Measurements from ENCODE around the gene KIAA1217. TPM values are rescaled to one million over a fixed set of nuclear protein-coding genes. Genes with fewer than 3 reads are reported as not detected.

Gene KIAA1217
- total RNA-seq, 1 experiment from 2014 or later = 7.8 TPM

DNA sequence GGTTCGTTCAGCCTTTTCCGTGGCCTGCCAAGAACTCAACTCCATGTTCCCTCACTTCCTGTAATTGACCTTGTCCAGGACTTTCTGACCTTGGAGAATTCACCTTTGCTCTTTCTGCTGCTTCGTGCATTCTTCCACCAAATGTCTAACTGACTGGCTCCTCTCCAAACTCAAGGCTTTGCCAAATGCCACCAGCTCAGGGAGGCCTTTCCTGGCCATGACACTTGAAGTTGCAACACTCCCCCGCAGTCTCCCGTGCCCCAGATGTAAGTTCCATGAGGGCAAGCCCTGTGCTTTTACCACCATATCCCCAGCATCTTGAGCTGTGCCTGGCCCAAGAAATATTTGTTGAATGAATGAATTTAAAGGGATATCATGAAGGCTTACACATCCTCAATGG is 276.4 kb downstream of the KIAA1217 start:
- Histone ChIP-seq H3K4me3 (replicated peaks in 1 of 2; ENCODE audit: low read depth in 1 of 2, low read length in 2 of 2) (no peak overlapping the region), H4K20me1 (ENCODE audit: insufficient read depth) (no peaks in the 10 kb centered on the region), H3K27me3 (ENCODE audit: insufficient read depth, low read length) (no peaks in the 10 kb centered on the region), H3K9me2 (ENCODE audit: insufficient read depth) (no peaks in the 10 kb centered on the region), H3K4me1 (ENCODE audit: control insufficient read depth in 1 of 2, insufficient read depth in 2 of 2, low read length in 2 of 2) (peaks cover 13 to 20% of the 10 kb centered on the region in 2 experiments), H3K36me3 (ENCODE audit: control insufficient read depth in 1 of 2, insufficient read depth in 2 of 2, low read length in 2 of 2) (no peaks in the 10 kb centered on the region), H3K4me2 (ENCODE audit: low read length) (no peak overlapping the region), H2AFZ (ENCODE audit: low read depth, low read length, poor library complexity, severe bottlenecking) (no peak overlapping the region), H3K9me3 (ENCODE audit: control insufficient read depth in 1 of 2, insufficient read depth in 1 of 2, low read depth in 1 of 2, low read length in 2 of 2) (no peaks in the 10 kb centered on the region), H3K9ac (ENCODE audit: low read length) (no peak overlapping the region), H3K79me2 (ENCODE audit: insufficient read depth, low read length) (no peaks in the 10 kb centered on the region), H3K27ac (ENCODE audit: low read depth, low read length) (no peak overlapping the region)
- ChIA-PET RAD21 (ENCODE audit: low non-redundant PET in 1 of 2, low total read pairs in 2 of 2, uncharacterized antibody in 2 of 2, unreplicated experiment in 2 of 2) (no interaction called here), POLR2A (no interaction called here), CTCF (no interaction called here)
- ATAC-seq = no peak
- no peak for DNase-seq (ENCODE audit: low read depth, low spot score)
- no TSS peak for BruUV-seq (replicated peaks)
- TF ChIP-seq ZFX (IDR thresholded peaks at IDR 0.05) (no peak), SRF (IDR thresholded peaks at IDR 0.05; ENCODE audit: low read depth) (no peak), SIN3A (IDR thresholded peaks at IDR 0.05; ENCODE audit: low read depth) (no peak)
- intact Hi-C loops (cut with micrococcal nuclease) = no loop called here

- CTCF ChIA-PET = no interaction called here
- no peak overlapping the region for H3K4me3 ChIP-seq (replicated peaks in 1 of 2; ENCODE audit: low read depth in 1 of 2, low read length in 2 of 2)
- no peaks in the 10 kb centered on the region for H3K9me2 ChIP-seq (ENCODE audit: insufficient read depth)
- no peak overlapping the region for H3K9ac ChIP-seq (ENCODE audit: low read length)
- no peaks in the 10 kb centered on the region for H3K27me3 ChIP-seq (ENCODE audit: insufficient read depth, low read length)
- no peaks in the 10 kb centered on the region for H3K9me3 ChIP-seq (ENCODE audit: control insufficient read depth in 1 of 2, insufficient read depth in 1 of 2, low read depth in 1 of 2, low read length in 2 of 2)
- H3K27ac ChIP-seq (ENCODE audit: low read depth, low read length) = no peak overlapping the region
- no peaks in the 10 kb centered on the region for H3K36me3 ChIP-seq (ENCODE audit: control insufficient read depth in 1 of 2, insufficient read depth in 2 of 2, low read length in 2 of 2)
- no peaks in the 10 kb centered on the region for H4K20me1 ChIP-seq (ENCODE audit: insufficient read depth)
- RAD21 ChIA-PET (ENCODE audit: low non-redundant PET in 1 of 2, low total read pairs in 2 of 2, uncharacterized antibody in 2 of 2, unreplicated experiment in 2 of 2) = no interaction called here
- DNase-seq (ENCODE audit: low read depth, low spot score) (no peak), ATAC-seq (no peak)
- TF ChIP-seq SP1 (IDR thresholded peaks at IDR 0.05; ENCODE audit: low read depth) (no peak), JUND (IDR thresholded peaks at IDR 0.05) (no peak), ZNF274 (IDR thresholded peaks at IDR 0.05; ENCODE audit: low read depth, low read length) (no peak), EZH2phosphoT487 (IDR thresholded peaks at IDR 0.05; ENCODE audit: borderline replicate concordance) (no peak), MAX (IDR thresholded peaks at IDR 0.05) (no peak), EZH2 (IDR thresholded peaks at IDR 0.05) (no peak), POLR2A (IDR thresholded peaks at IDR 0.05; ENCODE audit: borderline replicate concordance, extremely low read depth, insufficient read depth, insufficient read length) (no peak), SIN3A (IDR thresholded peaks at IDR 0.05; ENCODE audit: low read depth) (no peak), CEBPB (IDR thresholded peaks at IDR 0.05; ENCODE audit: low read depth) (no peak), SRF (IDR thresholded peaks at IDR 0.05; ENCODE audit: low read depth) (no peak), RAD21 (IDR thresholded peaks at IDR 0.05; ENCODE audit: low read depth) (no peak), CBX3 (IDR thresholded peaks at IDR 0.05; ENCODE audit: low read depth) (no peak)
- TF ChIP-seq, protein P1, sequence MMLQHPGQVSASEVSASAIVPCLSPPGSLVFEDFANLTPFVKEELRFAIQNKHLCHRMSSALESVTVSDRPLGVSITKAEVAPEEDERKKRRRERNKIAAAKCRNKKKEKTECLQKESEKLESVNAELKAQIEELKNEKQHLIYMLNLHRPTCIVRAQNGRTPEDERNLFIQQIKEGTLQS (IDR thresholded peaks at IDR 0.05) = no peak
- H2AFZ ChIP-seq (ENCODE audit: low read depth, low read length, poor library complexity, severe bottlenecking) = no peak overlapping the region
- POLR2A ChIA-PET = no interaction called here
- H3K4me2 ChIP-seq (ENCODE audit: low read length) = no peak overlapping the region
- no peaks in the 10 kb centered on the region for H3K79me2 ChIP-seq (ENCODE audit: insufficient read depth, low read length)
- intact Hi-C loops (cut with micrococcal nuclease) = no loop called here
- H3K4me1 ChIP-seq (ENCODE audit: control insufficient read depth in 1 of 2, insufficient read depth in 2 of 2, low read length in 2 of 2) = peaks cover 6 to 13% of the 10 kb centered on the region in 2 experiments
- no TSS peak for BruUV-seq (replicated peaks)
These were observed 279.7 kb downstream of the KIAA1217 start for GRCh38 chr10:24488631-24489030.
